Gastroesophageal sphincter (tissue), 3 donors: ENCODE results near the gene TSPAN14.

Experiments
- CTCF ChIP-seq, 4 experiments: fragments of 200-600 bp in 2 of 4; fragments of 450-650 bp in 2 of 4; sonication (generic) in 1 of 4; IDR thresholded peaks; one replicate each; pipeline ENCODE4 v1.5.1; 2017 to 2019; ENCODE audit warnings: antibody characterized with exemption in 4 of 4, mild to moderate bottlenecking in 2 of 4, moderate library complexity in 2 of 4
- EP300 ChIP-seq: sonication (generic); formaldehyde crosslinking; IDR thresholded peaks from one replicate; pipeline ENCODE4 v1.6.1; 2017; ENCODE audit warnings: antibody characterized with exemption, mild to moderate bottlenecking
- POLR2A ChIP-seq, 2 donors: fragments of 450-650 bp; IDR thresholded peaks; one replicate each; pipeline ENCODE4 v1.6.1; 2017; ENCODE audit warnings: antibody characterized with exemption in 2 of 2, mild to moderate bottlenecking in 2 of 2, moderate library complexity in 1 of 2
- POLR2AphosphoS5 ChIP-seq: sonication (generic); formaldehyde crosslinking; IDR thresholded peaks from one replicate; pipeline ENCODE4 v1.6.1; 2017; ENCODE audit warnings: antibody characterized with exemption

- TF ChIP-seq CTCF (IDR thresholded peaks at IDR 0.05) (peak in 1 of 4 experiments; percentile 9), POLR2AphosphoS5 (no peak), POLR2A (IDR thresholded peaks at IDR 0.05) (no peak), EP300 (no peak)
Measured at GRCh38 chr10:80530251-80530650, 76.1 kb downstream of the TSPAN14 start.
